Measurements from ENCODE around the gene PREX1.

Gene PREX1

GRCh38 chr20:48656137-48656536 is 171.7 kb downstream of the PREX1 start:
- peaks cover 64% of the 10 kb centered on the region for H3K36me3 ChIP-seq (ENCODE audit: control insufficient read depth, insufficient read depth, low read length)
- DNase-seq (ENCODE audit: extremely low read depth, insufficient read length): no peak
- TF ChIP-seq CTCF (IDR thresholded peaks at IDR 0.05; ENCODE audit: insufficient read depth, low read length, poor library complexity, severe bottlenecking): no peak
- no peaks in the 10 kb centered on the region for H3K27me3 ChIP-seq (replicated peaks; ENCODE audit: control insufficient read depth, insufficient read depth, low read length)
- H3K4me3 ChIP-seq (replicated peaks; ENCODE audit: low read depth, low read length): no peak overlapping the region

- Histone ChIP-seq H3K4me3 (replicated peaks; ENCODE audit: low read depth, low read length) (no peak overlapping the region), H3K27me3 (replicated peaks; ENCODE audit: control insufficient read depth, insufficient read depth, low read length) (no peaks in the 10 kb centered on the region), H3K36me3 (ENCODE audit: control insufficient read depth, insufficient read depth, low read length) (peaks cover 79% of the 10 kb centered on the region)
- no peak for TF ChIP-seq CTCF (IDR thresholded peaks at IDR 0.05; ENCODE audit: insufficient read depth, low read length, poor library complexity, severe bottlenecking)
- DNase-seq (ENCODE audit: extremely low read depth, insufficient read length): no peak
Observed at GRCh38 chr20:48653706-48654051, 174.1 kb downstream of the PREX1 start.

GRCh38 chr20:48652961-48653705 is 174.7 kb downstream of the PREX1 start:
- no peak for TF ChIP-seq CTCF (IDR thresholded peaks at IDR 0.05; ENCODE audit: insufficient read depth, low read length, poor library complexity, severe bottlenecking)
- peaks cover 81% of the 10 kb centered on the region for H3K36me3 ChIP-seq (ENCODE audit: control insufficient read depth, insufficient read depth, low read length)
- H3K27me3 ChIP-seq (replicated peaks; ENCODE audit: control insufficient read depth, insufficient read depth, low read length): no peaks in the 10 kb centered on the region
- H3K4me3 ChIP-seq (replicated peaks; ENCODE audit: low read depth, low read length): no peak overlapping the region
- DNase-seq (ENCODE audit: extremely low read depth, insufficient read length): no peak

GRCh38 chr20:48651960-48652359 is 175.8 kb downstream of the PREX1 start:
- DNase-seq (ENCODE audit: extremely low read depth, insufficient read length): no peak
- H3K36me3 ChIP-seq (ENCODE audit: control insufficient read depth, insufficient read depth, low read length): peaks cover 77% of the 10 kb centered on the region
- no peak overlapping the region for H3K4me3 ChIP-seq (replicated peaks; ENCODE audit: low read depth, low read length)
- no peaks in the 10 kb centered on the region for H3K27me3 ChIP-seq (replicated peaks; ENCODE audit: control insufficient read depth, insufficient read depth, low read length)
- TF ChIP-seq CTCF (IDR thresholded peaks at IDR 0.05; ENCODE audit: insufficient read depth, low read length, poor library complexity, severe bottlenecking): no peak

- no peak for DNase-seq (ENCODE audit: extremely low read depth, insufficient read length)
- no peaks in the 10 kb centered on the region for H3K27me3 ChIP-seq (replicated peaks; ENCODE audit: control insufficient read depth, insufficient read depth, low read length)
- H3K36me3 ChIP-seq (ENCODE audit: control insufficient read depth, insufficient read depth, low read length): peaks cover 72% of the 10 kb centered on the region
- H3K4me3 ChIP-seq (replicated peaks; ENCODE audit: low read depth, low read length): no peak overlapping the region
- TF ChIP-seq CTCF (IDR thresholded peaks at IDR 0.05; ENCODE audit: insufficient read depth, low read length, poor library complexity, severe bottlenecking): no peak
Observed at GRCh38 chr20:48651271-48651670, 176.5 kb downstream of the PREX1 start.

GRCh38 chr20:48649868-48650267 is 177.9 kb downstream of the PREX1 start:
- Histone ChIP-seq H3K27me3 (replicated peaks; ENCODE audit: control insufficient read depth, insufficient read depth, low read length) (no peaks in the 10 kb centered on the region), H3K36me3 (ENCODE audit: control insufficient read depth, insufficient read depth, low read length) (peaks cover 72% of the 10 kb centered on the region), H3K4me3 (replicated peaks; ENCODE audit: low read depth, low read length) (no peak overlapping the region)
- no peak for DNase-seq (ENCODE audit: extremely low read depth, insufficient read length)
- TF ChIP-seq CTCF (IDR thresholded peaks at IDR 0.05; ENCODE audit: insufficient read depth, low read length, poor library complexity, severe bottlenecking): no peak
